ENCODE results near the gene ABCC3. TPM values are rescaled to one million over a fixed set of nuclear protein-coding genes. Genes with fewer than 3 reads are reported as not detected.
A peak's percentile ranks its signal among the peaks of the same experiment; 100 is the strongest.

Gene ABCC3
- total and polyA plus RNA-seq, 8 donors = 13.6 to 1,043 (median 188) TPM

GRCh38 chr17:50710025-50710424, 75.3 kb downstream of the ABCC3 start:
- TF ChIP-seq EP300 (IDR thresholded peaks at IDR 0.05) (no peak), POLR2AphosphoS5 (IDR thresholded peaks at IDR 0.05) (no peak), CTCF (IDR thresholded peaks at IDR 0.05) (no peak), POLR2A (IDR thresholded peaks at IDR 0.05) (no peak)
- Histone ChIP-seq H3K4me3 (no peak overlapping the region), H3K9me3 (no peaks in the 10 kb centered on the region), H3K36me3 (no peaks in the 10 kb centered on the region), H3K27me3 (no peaks in the 10 kb centered on the region), H3K27ac (peak overlapping the region in 2 of 5 donors; percentile 96 to 98), H3K4me1 (peaks cover 12 to 44% (median 36%) of the 10 kb centered on the region in 4 donors)
- WGBS, 5 donors = 81 to 87% (median 84%) methylated on average over 2 of the region's 2 CpGs
- no peak for DNase-seq
- intact Hi-C loops (cut with DNase I; ENCODE audit: low total_unique reads) = no loop called here

- H3K4me1 ChIP-seq = peaks cover 12 to 38% (median 29%) of the 10 kb centered on the region in 4 donors
- no peaks in the 10 kb centered on the region for H3K9me3 ChIP-seq
- no peak overlapping the region for H3K4me3 ChIP-seq
- no peaks in the 10 kb centered on the region for H3K27me3 ChIP-seq
- no peak for DNase-seq
- no peaks in the 10 kb centered on the region for H3K36me3 ChIP-seq
- H3K27ac ChIP-seq = no peak overlapping the region
- TF ChIP-seq POLR2A (IDR thresholded peaks at IDR 0.05) (no peak), POLR2AphosphoS5 (IDR thresholded peaks at IDR 0.05) (no peak), EP300 (IDR thresholded peaks at IDR 0.05) (no peak), CTCF (IDR thresholded peaks at IDR 0.05) (no peak)
- intact Hi-C loops (cut with DNase I; ENCODE audit: low total_unique reads) = no loop called here
- WGBS, 5 donors = 85 to 93% (median 89%) methylated on average over 4 of the region's 4 CpGs
Measured at GRCh38 chr17:50710650-50711049, 76.0 kb downstream of the ABCC3 start.

GRCh38 chr17:50712641-50713040, 78.0 kb downstream of the ABCC3 start:
- no peak for TF ChIP-seq EP300 (IDR thresholded peaks at IDR 0.05)
- Histone ChIP-seq H3K27me3 (no peaks in the 10 kb centered on the region), H3K9me3 (no peaks in the 10 kb centered on the region), H3K4me3 (no peak overlapping the region), H3K4me1 (peaks cover 12 to 23% (median 15%) of the 10 kb centered on the region in 4 donors), H3K36me3 (no peaks in the 10 kb centered on the region), H3K27ac (no peak overlapping the region)
- 88 to 95% (median 92%) methylated on average over 9 of the region's 9 CpGs for WGBS, 5 donors
- intact Hi-C loops (cut with DNase I; ENCODE audit: low total_unique reads) = no loop called here
- no peak for DNase-seq

GRCh38 chr17:50715471-50715870, 80.8 kb downstream of the ABCC3 start:
- intact Hi-C loops (cut with DNase I; ENCODE audit: low total_unique reads) = no loop called here
- Histone ChIP-seq H3K27ac (no peak overlapping the region), H3K27me3 (no peaks in the 10 kb centered on the region), H3K4me1 (peaks cover 0 to 6% (median 5%) of the 10 kb centered on the region in 4 donors), H3K4me3 (no peak overlapping the region), H3K36me3 (no peaks in the 10 kb centered on the region), H3K9me3 (no peaks in the 10 kb centered on the region)
- no peak for DNase-seq
- TF ChIP-seq POLR2AphosphoS5 (IDR thresholded peaks at IDR 0.05) (no peak), CTCF (IDR thresholded peaks at IDR 0.05) (no peak), EP300 (IDR thresholded peaks at IDR 0.05) (no peak), POLR2A (IDR thresholded peaks at IDR 0.05) (no peak)
- WGBS, 5 donors = 81 to 97% (median 92%) methylated on average over 3 of the region's 3 CpGs

- Histone ChIP-seq H3K27ac (peak within 1 kb of the TSS; percentile 88 to 100 (median 99)), H3K4me1 (peaks cover 32 to 45% (median 42%) of the 10 kb centered on the region in 4 donors), H3K27me3 (no peaks in the 10 kb centered on the region), H3K36me3 (no peaks in the 10 kb centered on the region), H3K9me3 (no peaks in the 10 kb centered on the region), H3K4me3 (peak within 1 kb of the TSS; percentile 68 to 92 (median 76))
- DNase-seq = peak; percentile 95 to 98
- 1 to 2% (median 2%) methylated on average over 34 to 76 of the region's 76 CpGs for WGBS, 5 donors
- intact Hi-C loops (cut with DNase I; ENCODE audit: low total_unique reads) = no loop called here
- peak; percentile 84 to 96 (median 87) for TF ChIP-seq POLR2AphosphoS5 (IDR thresholded peaks at IDR 0.05)
- no peak for TF ChIP-seq CTCF (IDR thresholded peaks at IDR 0.05)
- peak in 1 of 4 donors; percentile 49 for TF ChIP-seq POLR2A (IDR thresholded peaks at IDR 0.05)
- no peak for TF ChIP-seq EP300 (IDR thresholded peaks at IDR 0.05)
Measured at GRCh38 chr17:50719144-50719923, 84.7 kb downstream of the ABCC3 start, which contains the start of gene LUC7L3. LUC7L3 (plus strand) TSS chr17:50719603; CDS start chr17:50719733, 130 bp downstream.

Data from stomach (tissue), 9 donors.